ENCODE measurements around the gene PIAS2. TPM values are rescaled to one million over a fixed set of nuclear protein-coding genes. Genes with fewer than 3 reads are reported as not detected.

PIAS2 gene
- total RNA-seq, 1 experiment from 2014 or later: 72.8 TPM

GRCh38 chr18:46899274-46899948 lies 17.9 kb downstream of the PIAS2 start:
- no peaks in the 10 kb centered on the region for H3K36me3 ChIP-seq (ENCODE audit: insufficient read depth, low read length, poor library complexity, severe bottlenecking)
- no TSS peak for BruUV-seq (replicated peaks)
- H3K4me1 ChIP-seq (ENCODE audit: insufficient read depth, low read length, poor library complexity, severe bottlenecking): peaks cover 20% of the 10 kb centered on the region
- ChIA-PET POLR2A (ENCODE audit: low non-redundant PET) (no interaction called here), CTCF (no interaction called here)
- peak overlapping the region; percentile 24 for H3K27ac ChIP-seq (ENCODE audit: low read depth, low read length, poor library complexity, severe bottlenecking)
- intact Hi-C loops (cut with micrococcal nuclease; ENCODE audit: unreplicated experiment): no loop called here
- no peak overlapping the region for H3K4me3 ChIP-seq (ENCODE audit: low read depth, low read length, poor library complexity, severe bottlenecking)
- no peak for DNase-seq (ENCODE audit: low spot score)
- TF ChIP-seq EZH2 (IDR thresholded peaks at IDR 0.05; ENCODE audit: borderline replicate concordance, low read depth, low read length, poor library complexity, severe bottlenecking): no peak
- no peak for TF ChIP-seq CTCF (conservative IDR thresholded peaks at IDR 0.05; ENCODE audit: low read depth, low read length)
- H3K27me3 ChIP-seq (replicated peaks; ENCODE audit: insufficient read depth, low read depth, low read length, poor library complexity): no peaks in the 10 kb centered on the region
- no peaks in the 10 kb centered on the region for H3K9me3 ChIP-seq (ENCODE audit: low read depth, low read length, poor library complexity, severe bottlenecking)

- Histone ChIP-seq H3K4me1 (ENCODE audit: insufficient read depth, low read length, poor library complexity, severe bottlenecking) (peaks cover 20% of the 10 kb centered on the region), H3K27ac (ENCODE audit: low read depth, low read length, poor library complexity, severe bottlenecking) (no peak overlapping the region), H3K36me3 (ENCODE audit: insufficient read depth, low read length, poor library complexity, severe bottlenecking) (peaks cover 17% of the 10 kb centered on the region), H3K27me3 (replicated peaks; ENCODE audit: insufficient read depth, low read depth, low read length, poor library complexity) (no peaks in the 10 kb centered on the region), H3K4me3 (ENCODE audit: low read depth, low read length, poor library complexity, severe bottlenecking) (no peak overlapping the region), H3K9me3 (ENCODE audit: low read depth, low read length, poor library complexity, severe bottlenecking) (peaks cover 9% of the 10 kb centered on the region)
- CTCF ChIA-PET: no interaction called here
- TF ChIP-seq EZH2 (IDR thresholded peaks at IDR 0.05; ENCODE audit: borderline replicate concordance, low read depth, low read length, poor library complexity, severe bottlenecking): no peak
- no peak for TF ChIP-seq CTCF (conservative IDR thresholded peaks at IDR 0.05; ENCODE audit: low read depth, low read length)
- POLR2A ChIA-PET (ENCODE audit: low non-redundant PET): interaction anchor here (0.8 kb wide), 1 partner anchor 23 kb away, joined by 5 read pairs; the partner anchor contains the start of genes KATNAL2 and PIAS2
- no TSS peak for BruUV-seq (replicated peaks)
- DNase-seq (ENCODE audit: low spot score): no peak
- intact Hi-C loops (cut with micrococcal nuclease; ENCODE audit: unreplicated experiment): no loop called here
Measured at GRCh38 chr18:46894124-46894523, 23.2 kb downstream of the PIAS2 start.

- no peaks in the 10 kb centered on the region for H3K27me3 ChIP-seq (replicated peaks; ENCODE audit: insufficient read depth, low read depth, low read length, poor library complexity)
- BruUV-seq (replicated peaks): no TSS peak
- H3K36me3 ChIP-seq (ENCODE audit: insufficient read depth, low read length, poor library complexity, severe bottlenecking): peaks cover 25% of the 10 kb centered on the region
- H3K4me1 ChIP-seq (ENCODE audit: insufficient read depth, low read length, poor library complexity, severe bottlenecking): peaks cover 20% of the 10 kb centered on the region
- H3K27ac ChIP-seq (ENCODE audit: low read depth, low read length, poor library complexity, severe bottlenecking): no peak overlapping the region
- POLR2A ChIA-PET (ENCODE audit: low non-redundant PET): no interaction called here
- TF ChIP-seq EZH2 (IDR thresholded peaks at IDR 0.05; ENCODE audit: borderline replicate concordance, low read depth, low read length, poor library complexity, severe bottlenecking) (no peak), CTCF (conservative IDR thresholded peaks at IDR 0.05; ENCODE audit: low read depth, low read length) (no peak)
- no peak for DNase-seq (ENCODE audit: low spot score)
- peaks cover 17% of the 10 kb centered on the region for H3K9me3 ChIP-seq (ENCODE audit: low read depth, low read length, poor library complexity, severe bottlenecking)
- intact Hi-C loops (cut with micrococcal nuclease; ENCODE audit: unreplicated experiment): no loop called here
- H3K4me3 ChIP-seq (ENCODE audit: low read depth, low read length, poor library complexity, severe bottlenecking): no peak overlapping the region
- CTCF ChIA-PET: no interaction called here
Measured at GRCh38 chr18:46893360-46893759, 23.9 kb downstream of the PIAS2 start.
